Ishikawa (cell line): Measurements from ENCODE around the gene CLNK.

Experiments
- CEBPB ChIP-seq: IDR thresholded peaks from 2 replicates; pipeline ENCODE4 v1.6.1; 2012
- CREB1 ChIP-seq: IDR thresholded peaks from 2 replicates; pipeline ENCODE4 v1.6.1; 2012; ENCODE audit warnings: low read depth
- EGR1 ChIP-seq: IDR thresholded peaks from 2 replicates; pipeline ENCODE4 v1.6.1; 2012
- EP300 ChIP-seq: IDR thresholded peaks from 2 replicates; pipeline ENCODE4 v1.6.1; 2012; ENCODE audit warnings: borderline replicate concordance
- FOXM1 ChIP-seq: IDR thresholded peaks from 2 replicates; pipeline ENCODE4 v1.6.1; 2012; ENCODE audit warnings: low read depth, borderline replicate concordance
- MAX ChIP-seq: IDR thresholded peaks from 2 replicates; pipeline ENCODE4 v1.6.1; 2012
- NFIC ChIP-seq: IDR thresholded peaks from 2 replicates; pipeline ENCODE4 v1.6.1; 2012
- RAD21 ChIP-seq: IDR thresholded peaks from 2 replicates; pipeline ENCODE4 v1.6.1; 2012; ENCODE audit warnings: low read depth
- REST ChIP-seq: IDR thresholded peaks from 2 replicates; pipeline ENCODE4 v1.6.1; 2012; ENCODE audit warnings: low read depth, mild to moderate bottlenecking
- TAF1 ChIP-seq: IDR thresholded peaks from 2 replicates; pipeline ENCODE4 v1.6.1; 2012; ENCODE audit warnings: low read depth, mild to moderate bottlenecking
- TCF12 ChIP-seq: IDR thresholded peaks from 2 replicates; pipeline ENCODE4 v1.6.1; 2012; ENCODE audit warnings: low read depth
- TEAD4 ChIP-seq: IDR thresholded peaks from 2 replicates; pipeline ENCODE4 v1.6.1; 2012
- YY1 ChIP-seq: IDR thresholded peaks from 2 replicates; pipeline ENCODE4 v1.6.1; 2012; ENCODE audit warnings: low read depth
- ZBTB7A ChIP-seq: IDR thresholded peaks from 2 replicates; pipeline ENCODE4 v1.6.1; 2012; ENCODE audit warnings: low read depth
- TF ChIP-seq, protein P1 (sequence below): IDR thresholded peaks from 2 replicates; pipeline ENCODE4 v1.6.1; 2012

The CLNK gene

GRCh38 chr4:10619220-10619619 lies 65.3 kb downstream of the CLNK start:
- TF ChIP-seq, protein P1, sequence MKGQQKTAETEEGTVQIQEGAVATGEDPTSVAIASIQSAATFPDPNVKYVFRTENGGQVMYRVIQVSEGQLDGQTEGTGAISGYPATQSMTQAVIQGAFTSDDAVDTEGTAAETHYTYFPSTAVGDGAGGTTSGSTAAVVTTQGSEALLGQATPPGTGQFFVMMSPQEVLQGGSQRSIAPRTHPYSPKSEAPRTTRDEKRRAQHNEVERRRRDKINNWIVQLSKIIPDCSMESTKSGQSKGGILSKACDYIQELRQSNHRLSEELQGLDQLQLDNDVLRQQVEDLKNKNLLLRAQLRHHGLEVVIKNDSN: no peak
- no peak for TF ChIP-seq NFIC
- no peak for TF ChIP-seq REST
- TF ChIP-seq TAF1: no peak
- TF ChIP-seq TCF12: no peak
- TF ChIP-seq TEAD4: no peak
- TF ChIP-seq YY1: no peak
- TF ChIP-seq CEBPB: no peak
- no peak for TF ChIP-seq RAD21
- TF ChIP-seq FOXM1: no peak
- no peak for TF ChIP-seq MAX
- TF ChIP-seq CREB1: no peak
- no peak for TF ChIP-seq EGR1

GRCh38 chr4:10613926-10614478 lies 70.6 kb downstream of the CLNK start:
- TF ChIP-seq ZBTB7A (no peak), TAF1 (no peak), YY1 (no peak), REST (no peak), TEAD4 (no peak), EP300 (no peak), CEBPB (no peak), FOXM1 (no peak), TCF12 (no peak), EGR1 (no peak), CREB1 (no peak), MAX (no peak)
- TF ChIP-seq, protein P1: no peak

DNA sequence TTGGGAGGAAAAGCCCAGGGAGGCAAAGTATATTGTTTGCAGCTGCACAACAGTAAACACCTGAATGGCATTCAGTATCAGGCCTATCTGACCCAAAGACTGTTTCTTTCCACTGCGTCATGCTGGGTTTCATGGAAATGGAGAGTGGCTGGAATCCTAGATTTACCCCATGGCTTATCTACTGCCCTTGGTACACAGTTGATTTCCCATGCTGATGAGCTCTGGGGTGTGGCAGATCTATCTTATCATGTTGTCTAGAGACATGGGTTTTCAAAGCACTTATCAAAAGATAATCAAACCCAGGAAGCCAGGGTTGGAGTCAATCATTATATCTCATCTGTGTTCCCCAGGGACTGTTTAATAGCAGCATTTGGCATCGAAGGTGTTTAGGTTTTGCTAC lies 72.1 kb downstream of the CLNK start:
- TF ChIP-seq ZBTB7A: no peak
- TF ChIP-seq CREB1: no peak
- no peak for TF ChIP-seq TEAD4
- TF ChIP-seq, protein P1: no peak
- no peak for TF ChIP-seq REST
- no peak for TF ChIP-seq CEBPB
- no peak for TF ChIP-seq RAD21

GRCh38 chr4:10611673-10612072 lies 72.9 kb downstream of the CLNK start:
- TF ChIP-seq NFIC (no peak), ZBTB7A (no peak), FOXM1 (no peak), CREB1 (no peak)
